Smooth muscle cell (in vitro differentiated cells): Measurements from ENCODE around the gene PIP5K1B. TPM values are rescaled to one million over a fixed set of nuclear protein-coding genes. Genes with fewer than 3 reads are reported as not detected.

ENCODE experiments used
- DNase-seq: peaks from one replicate; lab custom pipeline; 2025; ENCODE audit not compliant: unreplicated experiment; lab: John Stamatoyannopoulos, UW
- H2AFZ ChIP-seq: fragments of 200-600 bp; sonication (generic); 2 replicates; pipeline ENCODE4 v1.6.0; 2016; ENCODE audit warnings: antibody characterized with exemption, low read depth, mild to moderate bottlenecking
- H3F3A ChIP-seq: fragments of 200-600 bp; sonication (generic); 2 replicates; pipeline ENCODE4 v1.6.0; 2017; ENCODE audit warnings: antibody characterized with exemption, low read depth
- H3K27ac ChIP-seq: fragments of 200-600 bp; sonication (generic); 2 replicates; pipeline ENCODE4 v1.5.1; 2016; ENCODE audit warnings: low read depth, mild to moderate bottlenecking
- H3K27me3 ChIP-seq: fragments of 200-600 bp; sonication (generic); 2 replicates; pipeline ENCODE4 v1.6.1; 2016; ENCODE audit warnings: low read depth, mild to moderate bottlenecking
- H3K36me3 ChIP-seq: fragments of 200-600 bp; sonication (generic); 2 replicates; pipeline ENCODE4 v1.5.1; 2016; ENCODE audit warnings: low read depth
- H3K4me1 ChIP-seq: fragments of 200-600 bp; sonication (generic); 2 replicates; pipeline ENCODE4 v1.5.1; 2016; ENCODE audit warnings: low read depth
- H3K4me2 ChIP-seq: fragments of 200-600 bp; sonication (generic); 2 replicates; pipeline ENCODE4 v1.6.0; 2016; ENCODE audit warnings: mild to moderate bottlenecking
- H3K4me3 ChIP-seq: fragments of 200-600 bp; sonication (generic); 2 replicates; pipeline ENCODE4 v1.5.1; 2016; ENCODE audit warnings: mild to moderate bottlenecking
- H3K79me2 ChIP-seq: fragments of 200-600 bp; sonication (generic); 2 replicates; pipeline ENCODE4 v1.6.0; 2016; ENCODE audit warnings: low read depth, mild to moderate bottlenecking
- H3K9ac ChIP-seq: fragments of 200-600 bp; sonication (generic); 2 replicates; pipeline ENCODE4 v1.6.0; 2016; ENCODE audit warnings: low read depth
- H3K9me3 ChIP-seq: fragments of 200-600 bp; sonication (generic); replicated peaks from 2 replicates; pipeline ENCODE4 v1.5.1; 2016; ENCODE audit warnings: low read depth
- H4K20me1 ChIP-seq: fragments of 200-600 bp; sonication (generic); 2 replicates; pipeline ENCODE4 v1.6.0; 2016; ENCODE audit warnings: low read depth
- CTCF ChIP-seq: fragments of 200-600 bp; sonication (generic); IDR thresholded peaks from 2 replicates; pipeline ENCODE4 v1.5.1; 2017; ENCODE audit warnings: borderline replicate concordance, mild to moderate bottlenecking, antibody characterized with exemption; ENCODE audit not compliant: insufficient read depth, poor library complexity, severe bottlenecking
- WGBS: methylation state at CpG from one replicate; pipeline ENCODE4 v1.1.7; 2016; ENCODE audit warnings: low lambda C conversion rate; 5-methylcytosine and 5-hydroxymethylcytosine counted together
- polyA plus RNA-seq: library from polyadenylated mRNA; unstranded; fragments of >200 nt; fragmentation: Nextera tagmentation; extraction: Ambion mirVana; gene quantifications from 2 replicates; pipeline ENCODE4 v1.2.1, GENCODE V29; 2016
- total RNA-seq: library from RNA; depleted of rRNA; stranded (reverse); fragments of >200 nt; gene quantifications from 2 replicates; pipeline ENCODE4 v1.2.3, GENCODE V29; 2014

PIP5K1B gene
- total and polyA plus RNA-seq, 2 experiments from 2014 or later, result not detected

- no peak overlapping the region for H2AFZ ChIP-seq
- no peaks in the 10 kb centered on the region for H3K36me3 ChIP-seq
- no peak overlapping the region for H3K27ac ChIP-seq
- H3K9me3 ChIP-seq, result no peaks in the 10 kb centered on the region
- no peaks in the 10 kb centered on the region for H3K79me2 ChIP-seq
- TF ChIP-seq CTCF, result no peak
- no peak overlapping the region for H3K9ac ChIP-seq
- no peaks in the 10 kb centered on the region for H3K27me3 ChIP-seq
- H3K4me2 ChIP-seq, result no peak overlapping the region
- DNase-seq, result no peak
- H3F3A ChIP-seq, result no peaks in the 10 kb centered on the region
- no peaks in the 10 kb centered on the region for H4K20me1 ChIP-seq
- H3K4me3 ChIP-seq, result no peak overlapping the region
- H3K4me1 ChIP-seq, result no peaks in the 10 kb centered on the region
These were observed 207.5 kb downstream of the PIP5K1B start for GRCh38 chr9:68912561-68912960.

GRCh38 chr9:68913054-68913453 is 208.0 kb downstream of the PIP5K1B start:
- no peak for TF ChIP-seq CTCF
- Histone ChIP-seq H3K9ac (no peak overlapping the region), H3K4me3 (no peak overlapping the region), H3K79me2 (no peaks in the 10 kb centered on the region), H3K27ac (no peak overlapping the region), H3K36me3 (no peaks in the 10 kb centered on the region), H3F3A (no peaks in the 10 kb centered on the region), H4K20me1 (no peaks in the 10 kb centered on the region), H2AFZ (no peak overlapping the region), H3K27me3 (no peaks in the 10 kb centered on the region), H3K9me3 (no peaks in the 10 kb centered on the region), H3K4me1 (no peaks in the 10 kb centered on the region), H3K4me2 (no peak overlapping the region)
- DNase-seq, result no peak
- WGBS, result 76% methylated on average over 1 of the region's 1 CpG

GRCh38 chr9:68914751-68915150 is 209.7 kb downstream of the PIP5K1B start:
- DNase-seq, result no peak
- TF ChIP-seq CTCF, result no peak
- WGBS, result 83% methylated on average over 2 of the region's 2 CpGs
- H3K4me3 ChIP-seq, result no peak overlapping the region
- no peaks in the 10 kb centered on the region for H3K79me2 ChIP-seq
- H3K4me1 ChIP-seq, result no peaks in the 10 kb centered on the region
- H3K4me2 ChIP-seq, result no peak overlapping the region
- no peaks in the 10 kb centered on the region for H3K27me3 ChIP-seq
- no peak overlapping the region for H3K9ac ChIP-seq
- no peaks in the 10 kb centered on the region for H4K20me1 ChIP-seq
- H3K36me3 ChIP-seq, result no peaks in the 10 kb centered on the region
- H2AFZ ChIP-seq, result no peak overlapping the region
- no peaks in the 10 kb centered on the region for H3F3A ChIP-seq
- H3K27ac ChIP-seq, result no peak overlapping the region
- H3K9me3 ChIP-seq, result no peaks in the 10 kb centered on the region

GRCh38 chr9:68919661-68920060 is 214.6 kb downstream of the PIP5K1B start:
- no peak for TF ChIP-seq CTCF
- H3K36me3 ChIP-seq, result no peaks in the 10 kb centered on the region

More at GRCh38 chr9:68919661-68920060, 214.6 kb downstream of the PIP5K1B start:
- no peak for DNase-seq
- no peak overlapping the region for H2AFZ ChIP-seq
- H3K79me2 ChIP-seq, result no peaks in the 10 kb centered on the region
- no peaks in the 10 kb centered on the region for H4K20me1 ChIP-seq
- no peak overlapping the region for H3K4me3 ChIP-seq
- no peak overlapping the region for H3K27ac ChIP-seq
- no peaks in the 10 kb centered on the region for H3F3A ChIP-seq
- no peak overlapping the region for H3K9ac ChIP-seq
- 82% methylated on average over 2 of the region's 2 CpGs for WGBS
- H3K27me3 ChIP-seq, result no peaks in the 10 kb centered on the region
- H3K4me1 ChIP-seq, result no peaks in the 10 kb centered on the region
- H3K4me2 ChIP-seq, result no peak overlapping the region
- H3K9me3 ChIP-seq, result no peaks in the 10 kb centered on the region
